Measurements from ENCODE around the gene PTPRT.

GRCh38 chr20:42982218-42982617 is 207.5 kb downstream of the PTPRT start:
- TF ChIP-seq ZNF639 (tag by site-specific recombination; IDR thresholded peaks at IDR 0.05) = no peak
- TF ChIP-seq ZEB2 (tag by site-specific recombination; IDR thresholded peaks at IDR 0.05) = no peak
- no peak for TF ChIP-seq CTCF (tag by site-specific recombination; IDR thresholded peaks at IDR 0.05)
- TF ChIP-seq ZNF621 (tag by site-specific recombination; IDR thresholded peaks at IDR 0.05) = no peak
- no peak for TF ChIP-seq ZNF558 (tag by site-specific recombination; IDR thresholded peaks at IDR 0.05)
- no peak for TF ChIP-seq ZNF48 (tag by site-specific recombination; IDR thresholded peaks at IDR 0.05)
- no peak for TF ChIP-seq TRIM28 (IDR thresholded peaks at IDR 0.05; ENCODE audit: borderline replicate concordance, low read length)
- TF ChIP-seq ZNF701 (tag by site-specific recombination; IDR thresholded peaks at IDR 0.05) = no peak
- TF ChIP-seq ZNF510 (tag by site-specific recombination; IDR thresholded peaks at IDR 0.05; ENCODE audit: insufficient replicate concordance) = no peak
- TF ChIP-seq REST (tag by site-specific recombination; IDR thresholded peaks at IDR 0.05) = no peak
- no peak for TF ChIP-seq ZNF266 (tag by site-specific recombination; IDR thresholded peaks at IDR 0.05; ENCODE audit: low read depth)
- TF ChIP-seq ZNF214 (tag by site-specific recombination; IDR thresholded peaks at IDR 0.05; ENCODE audit: borderline replicate concordance) = no peak
